ENCODE measurements around the gene RASGRF2. TPM values are rescaled to one million over a fixed set of nuclear protein-coding genes. Genes with fewer than 3 reads are reported as not detected.

The RASGRF2 gene
- total and polyA plus RNA-seq, 9 of the 15 experiments (the other 6 are each of a cell fraction or from before 2014, with no cell fraction given), result 0.01 to 0.22 (median 0.08) TPM; not detected in 2

DNA sequence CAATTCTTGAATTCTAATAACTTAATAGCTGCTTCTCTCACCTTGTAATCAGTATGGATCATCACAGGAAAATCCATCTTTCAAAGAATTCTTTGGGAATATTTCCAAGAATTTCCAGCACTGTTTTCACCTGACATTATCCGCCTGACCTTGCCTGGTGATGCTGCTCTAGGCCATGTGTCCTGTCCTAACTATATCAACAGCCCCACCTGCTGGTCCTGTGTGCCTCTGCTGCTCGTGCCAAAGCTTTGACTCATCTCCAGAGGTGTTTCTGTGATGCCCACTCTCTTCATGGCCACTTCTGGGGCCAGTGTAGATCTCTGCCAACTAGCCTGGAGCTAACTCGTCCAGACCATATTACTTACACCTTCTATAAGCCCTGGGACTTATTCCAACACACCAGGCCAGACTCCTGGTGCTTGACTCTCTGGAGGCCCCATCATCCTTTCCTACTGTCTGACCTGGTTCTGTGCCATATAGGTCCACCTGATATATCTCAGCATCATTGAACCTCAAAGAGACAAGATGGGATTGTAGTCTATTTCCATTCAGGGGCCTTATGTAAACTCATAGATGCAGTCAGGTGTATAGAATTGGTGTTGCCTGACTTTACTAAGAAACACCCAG lies 205.4 kb downstream of the RASGRF2 start (continued):
- TF ChIP-seq, protein P1, sequence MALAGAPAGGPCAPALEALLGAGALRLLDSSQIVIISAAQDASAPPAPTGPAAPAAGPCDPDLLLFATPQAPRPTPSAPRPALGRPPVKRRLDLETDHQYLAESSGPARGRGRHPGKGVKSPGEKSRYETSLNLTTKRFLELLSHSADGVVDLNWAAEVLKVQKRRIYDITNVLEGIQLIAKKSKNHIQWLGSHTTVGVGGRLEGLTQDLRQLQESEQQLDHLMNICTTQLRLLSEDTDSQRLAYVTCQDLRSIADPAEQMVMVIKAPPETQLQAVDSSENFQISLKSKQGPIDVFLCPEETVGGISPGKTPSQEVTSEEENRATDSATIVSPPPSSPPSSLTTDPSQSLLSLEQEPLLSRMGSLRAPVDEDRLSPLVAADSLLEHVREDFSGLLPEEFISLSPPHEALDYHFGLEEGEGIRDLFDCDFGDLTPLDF (CRISPR knock-in tag; IDR thresholded peaks at IDR 0.05), result no peak
- TF ChIP-seq, protein P2, sequence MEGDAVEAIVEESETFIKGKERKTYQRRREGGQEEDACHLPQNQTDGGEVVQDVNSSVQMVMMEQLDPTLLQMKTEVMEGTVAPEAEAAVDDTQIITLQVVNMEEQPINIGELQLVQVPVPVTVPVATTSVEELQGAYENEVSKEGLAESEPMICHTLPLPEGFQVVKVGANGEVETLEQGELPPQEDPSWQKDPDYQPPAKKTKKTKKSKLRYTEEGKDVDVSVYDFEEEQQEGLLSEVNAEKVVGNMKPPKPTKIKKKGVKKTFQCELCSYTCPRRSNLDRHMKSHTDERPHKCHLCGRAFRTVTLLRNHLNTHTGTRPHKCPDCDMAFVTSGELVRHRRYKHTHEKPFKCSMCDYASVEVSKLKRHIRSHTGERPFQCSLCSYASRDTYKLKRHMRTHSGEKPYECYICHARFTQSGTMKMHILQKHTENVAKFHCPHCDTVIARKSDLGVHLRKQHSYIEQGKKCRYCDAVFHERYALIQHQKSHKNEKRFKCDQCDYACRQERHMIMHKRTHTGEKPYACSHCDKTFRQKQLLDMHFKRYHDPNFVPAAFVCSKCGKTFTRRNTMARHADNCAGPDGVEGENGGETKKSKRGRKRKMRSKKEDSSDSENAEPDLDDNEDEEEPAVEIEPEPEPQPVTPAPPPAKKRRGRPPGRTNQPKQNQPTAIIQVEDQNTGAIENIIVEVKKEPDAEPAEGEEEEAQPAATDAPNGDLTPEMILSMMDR (IDR thresholded peaks at IDR 0.05 in 2 of 3, conservative IDR thresholded peaks at IDR 0.05 in 1 of 3; ENCODE audit: insufficient read depth in 2 of 3, low read depth in 1 of 3, low read length in 3 of 3), result peak; percentile 74 to 78 (median 74)

DNA sequence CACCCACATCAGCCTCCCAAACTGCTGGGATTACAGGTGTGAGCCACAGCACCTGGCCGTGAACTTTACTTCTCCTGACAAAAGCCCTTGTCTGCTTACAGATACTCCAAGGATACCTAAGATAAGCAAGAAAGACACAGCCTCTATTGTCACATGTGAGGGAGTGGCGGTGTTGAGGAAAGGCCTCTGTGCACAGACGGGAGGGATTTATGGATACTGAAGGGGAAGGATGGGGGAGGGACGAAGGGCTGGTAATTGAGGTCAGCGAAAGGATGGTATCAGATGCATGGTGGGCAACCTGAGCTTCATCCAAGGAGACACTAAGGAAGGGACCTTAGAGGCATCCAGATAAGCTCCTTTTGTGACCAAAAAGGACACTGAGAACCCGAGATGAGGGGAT lies 206.3 kb downstream of the RASGRF2 start:
- ChIA-PET CTCF (ENCODE audit: low intra/inter-chr PET ratio) (no interaction called here), POLR2A (interaction anchor here (1.5 kb wide), 1 partner anchor 11 kb away, joined by 5 read pairs; no protein-coding TSS in a partner anchor)
- peaks cover 9 to 26% of the 10 kb centered on the region in 2 experiments; a peak in 4 of 5 replicates for H3K27me3 ChIP-seq (ENCODE audit: control insufficient read depth in 2 of 2, insufficient read depth in 2 of 2, low read length in 2 of 2)
- DNase-seq (ENCODE audit: extremely low read depth in 1 of 4, low spot score in 3 of 4) (no peak), FAIRE-seq (no peak), ATAC-seq (no peak)
- BruUV-seq (replicated peaks), result no TSS peak
- H3K9ac ChIP-seq (ENCODE audit: insufficient read depth in 1 of 2, low read depth in 2 of 2, low read length in 2 of 2), result no peak overlapping the region
- H3K9me1 ChIP-seq (ENCODE audit: control insufficient read depth, insufficient read depth, low read length), result no peaks in the 10 kb centered on the region
- H4K20me1 ChIP-seq (replicated peaks; ENCODE audit: control insufficient read depth, insufficient read depth, low read length), result no peaks in the 10 kb centered on the region; the same call in 1 of the 2 replicates
- H3K36me3 ChIP-seq (ENCODE audit: control insufficient read depth, insufficient read depth, low read length), result no peaks in the 10 kb centered on the region
- WGBS (ENCODE audit: insufficient coverage, low coverage, missing lambda C conversion rate), result 0% methylated on average over 6 of the region's 6 CpGs
- no peaks in the 10 kb centered on the region for H3K4me1 ChIP-seq (replicated peaks in 1 of 2; ENCODE audit: control insufficient read depth in 2 of 2, insufficient read depth in 2 of 2, low read length in 2 of 2)
- no peaks in the 10 kb centered on the region for H3K9me3 ChIP-seq (replicated peaks; ENCODE audit: control insufficient read depth, insufficient read depth, low read depth, low read length)
- no peak overlapping the region for H3K4me3 ChIP-seq
- intact Hi-C loops (cut with micrococcal nuclease) (no loop called here), in situ Hi-C loops (cut with MboI) (no loop called here)
- no peaks in the 10 kb centered on the region for H3K79me2 ChIP-seq (ENCODE audit: control insufficient read depth, insufficient read depth, low read length)
- H3K27ac ChIP-seq (ENCODE audit: extremely low read depth, low read depth, low read length), result no peak overlapping the region
- TF ChIP-seq NFATC3 (IDR thresholded peaks at IDR 0.05) (no peak), MXI1 (IDR thresholded peaks at IDR 0.05; ENCODE audit: low read depth, low read length) (no peak), ZNF384 (IDR thresholded peaks at IDR 0.05; ENCODE audit: low read depth, low read length) (no peak), MBD2 (IDR thresholded peaks at IDR 0.05; ENCODE audit: borderline replicate concordance, low read depth) (no peak), RBM17 (IDR thresholded peaks at IDR 0.05; ENCODE audit: borderline replicate concordance, low read depth, low read length) (no peak), FIP1L1 (IDR thresholded peaks at IDR 0.05; ENCODE audit: low read depth, low read length, poor library complexity, severe bottlenecking) (no peak), SMARCA4 (IDR thresholded peaks at IDR 0.05) (no peak), ZNF589 (CRISPR knock-in tag; IDR thresholded peaks at IDR 0.05; ENCODE audit: low read depth) (no peak), ZNF311 (CRISPR knock-in tag; IDR thresholded peaks at IDR 0.05) (no peak)
- no peak overlapping the region for H3K4me2 ChIP-seq (ENCODE audit: insufficient read depth, low read length)
- no peak overlapping the region for H2AFZ ChIP-seq (ENCODE audit: low read depth, low read length)

Measured in K562 (cell line).